Medulla oblongata (tissue), 1 donor: ENCODE data around the gene SIAE.
A peak's percentile ranks its signal among the peaks of the same experiment; 100 is the strongest.

Experiments
- DNase-seq: peaks from one replicate; pipeline ENCODE4 v3.0.0-alpha.2; 2015; ENCODE audit errors: extremely low spot score

SIAE gene

GRCh38 chr11:124663861-124664260 lies 9.7 kb downstream of the SIAE start:
- no peak for DNase-seq

GRCh38 chr11:124662106-124662505 lies 11.4 kb downstream of the SIAE start:
- no peak for DNase-seq

GRCh38 chr11:124661553-124661952 lies 12.0 kb downstream of the SIAE start:
- DNase-seq = no peak

- no peak for DNase-seq
Observed at GRCh38 chr11:124658986-124659385, 14.6 kb downstream of the SIAE start.

- DNase-seq = no peak
Observed at GRCh38 chr11:124658501-124658900, 15.0 kb downstream of the SIAE start.

GRCh38 chr11:124657904-124658303 lies 15.6 kb downstream of the SIAE start:
- DNase-seq = no peak

GRCh38 chr11:124656774-124657630 lies 16.5 kb downstream of the SIAE start:
- no peak for DNase-seq

- DNase-seq = no peak
Observed at GRCh38 chr11:124648610-124649009, 24.9 kb downstream of the SIAE start.

- DNase-seq = no peak
Observed at GRCh38 chr11:124646148-124646547, 27.4 kb downstream of the SIAE start.

- DNase-seq = peak; percentile 74
Observed at GRCh38 chr11:124644426-124645280, 28.9 kb downstream of the SIAE start.

- DNase-seq = no peak
Observed at GRCh38 chr11:124643605-124644425, 29.7 kb downstream of the SIAE start.

GRCh38 chr11:124643042-124643604 lies 30.4 kb downstream of the SIAE start:
- no peak for DNase-seq

- no peak for DNase-seq
Observed at GRCh38 chr11:124642628-124643027, 30.9 kb downstream of the SIAE start.

- no peak for DNase-seq
Observed at GRCh38 chr11:124640666-124641065, 32.9 kb downstream of the SIAE start.

GRCh38 chr11:124639186-124639585 lies 34.4 kb downstream of the SIAE start:
- no peak for DNase-seq

GRCh38 chr11:124638500-124638899 lies 35.0 kb downstream of the SIAE start:
- DNase-seq = no peak

- no peak for DNase-seq
Observed at GRCh38 chr11:124635932-124636331, 37.6 kb downstream of the SIAE start.

GRCh38 chr11:124633355-124633754 lies 40.2 kb downstream of the SIAE start:
- DNase-seq = no peak

GRCh38 chr11:124629961-124630360 lies 43.6 kb downstream of the SIAE start:
- no peak for DNase-seq

- no peak for DNase-seq
Observed at GRCh38 chr11:124627546-124627945, 46.0 kb downstream of the SIAE start.

GRCh38 chr11:124625504-124626168 lies 47.9 kb downstream of the SIAE start:
- DNase-seq = no peak
